Peyer's patch (tissue), 4 donors: ENCODE results near the gene OMP. TPM values are rescaled to one million over a fixed set of nuclear protein-coding genes. Genes with fewer than 3 reads are reported as not detected.

Source experiments
- DNase-seq, 3 donors: peaks; one replicate each; pipeline ENCODE4 v3.0.0-alpha.2; 2017 to 2019
- H3K27ac ChIP-seq, 4 donors: fragments of 200-600 bp; sonication (generic); one replicate each; pipeline ENCODE4 v1.5.1; 2016 to 2019
- H3K27me3 ChIP-seq, 2 donors: fragments of 200-600 bp; sonication (generic); one replicate each; pipeline ENCODE4 v1.5.1; 2019
- H3K36me3 ChIP-seq, 3 donors: fragments of 200-600 bp; sonication (generic); one replicate each; pipeline ENCODE4 v1.5.1; 2016 to 2019
- H3K4me1 ChIP-seq, 4 donors: fragments of 200-600 bp; sonication (generic); one replicate each; pipeline ENCODE4 v1.5.1; 2016 to 2019
- H3K4me3 ChIP-seq, 4 donors: fragments of 200-600 bp; sonication (generic); 1 replicate in 3 of 4; 2 replicates in 1 of 4; pipeline ENCODE4 v1.5.1; 2016 to 2019; ENCODE audit warnings: mild to moderate bottlenecking in 1 of 4
- H3K9me3 ChIP-seq, 4 donors: fragments of 200-600 bp; sonication (generic); one replicate each; pipeline ENCODE4 v1.5.1; 2016 to 2019; ENCODE audit warnings: mild to moderate bottlenecking in 1 of 4
- CTCF ChIP-seq, 6 experiments: fragments of 450-650 bp in 4 of 6; fragments of 200-600 bp in 2 of 6; sonication (generic) in 1 of 6; IDR thresholded peaks; one replicate each; pipeline ENCODE4 v1.5.1; 2017 to 2019; ENCODE audit warnings: antibody characterized with exemption in 6 of 6, mild to moderate bottlenecking in 3 of 6, moderate library complexity in 1 of 6
- POLR2A ChIP-seq, 2 donors: fragments of 450-650 bp; IDR thresholded peaks; one replicate each; pipeline ENCODE4 v1.5.1; 2017; ENCODE audit warnings: antibody characterized with exemption in 2 of 2, mild to moderate bottlenecking in 2 of 2, moderate library complexity in 2 of 2
- total RNA-seq, 4 donors: library from RNA; depleted of rRNA; stranded (reverse); fragments of >200 nt; gene quantifications; one replicate each; pipeline ENCODE4 v1.1.0, GENCODE V29; 2016

Gene OMP
- total RNA-seq, 4 donors from 2014 or later: 11.2 to 44.3 (median 21.3) TPM

- no peaks in the 10 kb centered on the region for H3K27me3 ChIP-seq
- peak; percentile 85 to 95 (median 95) for DNase-seq
- peak in 4 of 6 experiments; percentile 5 to 57 (median 28) for TF ChIP-seq CTCF (IDR thresholded peaks at IDR 0.05)
- peak; percentile 85 to 96 for TF ChIP-seq POLR2A (IDR thresholded peaks at IDR 0.05)
- H3K36me3 ChIP-seq: no peaks in the 10 kb centered on the region
- H3K9me3 ChIP-seq: no peaks in the 10 kb centered on the region
- H3K4me1 ChIP-seq: peaks cover 0 to 46% (median 4%) of the 10 kb centered on the region in 4 donors
- H3K27ac ChIP-seq: peak within 1 kb of the TSS; percentile 79 to 92 (median 89)
- peak within 1 kb of the TSS; percentile 63 to 89 (median 84) for H3K4me3 ChIP-seq
Observed at GRCh38 chr11:77066229-77067042, 36.2 kb upstream of the OMP start, which contains the start of gene CAPN5. Gene CAPN5 (plus strand): TSS chr11:77066971. CDS start chr11:77084887, 17,916 bp downstream.

GRCh38 chr11:77067861-77068443 is 34.7 kb upstream of the OMP start:
- peak in 2 of 3 donors; percentile 53 to 61 for DNase-seq
- peak overlapping the region in 3 of 4 donors; percentile 87 to 92 (median 91) for H3K27ac ChIP-seq
- TF ChIP-seq POLR2A (IDR thresholded peaks at IDR 0.05) (no peak), CTCF (IDR thresholded peaks at IDR 0.05) (no peak)

GRCh38 chr11:77068457-77069335 is 33.9 kb upstream of the OMP start:
- H3K36me3 ChIP-seq: no peaks in the 10 kb centered on the region
- no peaks in the 10 kb centered on the region for H3K27me3 ChIP-seq
- peak overlapping the region in 1 of 4 donors; percentile 92 for H3K27ac ChIP-seq
- H3K4me1 ChIP-seq: peaks cover 7 to 67% (median 10%) of the 10 kb centered on the region in 4 donors
- no peak for TF ChIP-seq CTCF (IDR thresholded peaks at IDR 0.05)
- peak in 1 of 3 donors; percentile 39 for DNase-seq
- peak overlapping the region in 2 of 4 donors; percentile 82 to 89 for H3K4me3 ChIP-seq
- no peaks in the 10 kb centered on the region for H3K9me3 ChIP-seq

More at GRCh38 chr11:77067861-77068443, 34.7 kb upstream of the OMP start:
- no peaks in the 10 kb centered on the region for H3K9me3 ChIP-seq
- H3K36me3 ChIP-seq: no peaks in the 10 kb centered on the region
- H3K4me1 ChIP-seq: peaks cover 4 to 60% (median 6%) of the 10 kb centered on the region in 4 donors
- H3K27me3 ChIP-seq: no peaks in the 10 kb centered on the region
- H3K4me3 ChIP-seq: peak overlapping the region in 3 of 4 donors; percentile 63 to 89 (median 82)

- Histone ChIP-seq H3K4me3 (peak overlapping the region in 1 of 4 donors; percentile 82), H3K36me3 (no peaks in the 10 kb centered on the region), H3K4me1 (peaks cover 8 to 75% (median 15%) of the 10 kb centered on the region in 4 donors), H3K27ac (peak overlapping the region in 1 of 4 donors; percentile 92), H3K9me3 (no peaks in the 10 kb centered on the region), H3K27me3 (no peaks in the 10 kb centered on the region)
- TF ChIP-seq POLR2A (IDR thresholded peaks at IDR 0.05): no peak
- DNase-seq: peak in 1 of 3 donors; percentile 37
Observed at GRCh38 chr11:77069336-77069968, 33.2 kb upstream of the OMP start.

- H3K36me3 ChIP-seq: no peaks in the 10 kb centered on the region
- TF ChIP-seq CTCF (IDR thresholded peaks at IDR 0.05) (no peak), POLR2A (IDR thresholded peaks at IDR 0.05) (no peak)
- H3K9me3 ChIP-seq: no peaks in the 10 kb centered on the region
- H3K27ac ChIP-seq: peak overlapping the region in 1 of 4 donors; percentile 93
- H3K4me3 ChIP-seq: no peak overlapping the region
- peak in 1 of 3 donors; percentile 36 for DNase-seq
- H3K27me3 ChIP-seq: no peaks in the 10 kb centered on the region
- H3K4me1 ChIP-seq: peaks cover 8 to 81% (median 18%) of the 10 kb centered on the region in 4 donors
Observed at GRCh38 chr11:77069969-77070582, 32.6 kb upstream of the OMP start.
